Measurements from ENCODE around the gene CCDC78. TPM values are rescaled to one million over a fixed set of nuclear protein-coding genes. Genes with fewer than 3 reads are reported as not detected.

Gene CCDC78
- total RNA-seq, 1 donor from 2014 or later: 26.1 TPM

- no peaks in the 10 kb centered on the region for H3K9me3 ChIP-seq
- intact Hi-C loops (cut with DNase I): no loop called here
- DNase-seq (no peak), ATAC-seq (no peak)
- no peak overlapping the region for H3K4me3 ChIP-seq
- no peak overlapping the region for H3K27ac ChIP-seq
- H3K4me1 ChIP-seq: peaks cover 33% of the 10 kb centered on the region
- no peak for TF ChIP-seq CTCF (IDR thresholded peaks at IDR 0.05)
- peaks cover 31% of the 10 kb centered on the region for H3K27me3 ChIP-seq (ENCODE audit: low read depth)
- H3K36me3 ChIP-seq: peaks cover 5% of the 10 kb centered on the region
Observed at GRCh38 chr16:725463-726187, 618 bp downstream of the CCDC78 start.

- peaks cover 5% of the 10 kb centered on the region for H3K36me3 ChIP-seq
- H3K4me1 ChIP-seq: peaks cover 39% of the 10 kb centered on the region
- peaks cover 31% of the 10 kb centered on the region for H3K27me3 ChIP-seq (ENCODE audit: low read depth)
- intact Hi-C loops (cut with DNase I): no loop called here
- no peak for ATAC-seq
- no peaks in the 10 kb centered on the region for H3K9me3 ChIP-seq
- no peak overlapping the region for H3K27ac ChIP-seq
- no peak overlapping the region for H3K4me3 ChIP-seq
- DNase-seq: no peak
- no peak for TF ChIP-seq CTCF (IDR thresholded peaks at IDR 0.05)
Observed at GRCh38 chr16:725041-725376, 1.2 kb downstream of the CCDC78 start.

GRCh38 chr16:724188-725040, 1.8 kb downstream of the CCDC78 start:
- no peak overlapping the region for H3K27ac ChIP-seq
- H3K36me3 ChIP-seq: peaks cover 5% of the 10 kb centered on the region
- no peak overlapping the region for H3K4me3 ChIP-seq
- ATAC-seq (no peak), DNase-seq (no peak)
- no peak for TF ChIP-seq CTCF (IDR thresholded peaks at IDR 0.05)
- no peaks in the 10 kb centered on the region for H3K9me3 ChIP-seq
- intact Hi-C loops (cut with DNase I): no loop called here
- peaks cover 31% of the 10 kb centered on the region for H3K27me3 ChIP-seq (ENCODE audit: low read depth)
- peaks cover 45% of the 10 kb centered on the region for H3K4me1 ChIP-seq

GRCh38 chr16:723695-724094, 2.5 kb downstream of the CCDC78 start:
- Histone ChIP-seq H3K27me3 (ENCODE audit: low read depth) (peaks cover 31% of the 10 kb centered on the region), H3K4me1 (peaks cover 47% of the 10 kb centered on the region), H3K4me3 (no peak overlapping the region), H3K27ac (no peak overlapping the region), H3K9me3 (no peaks in the 10 kb centered on the region), H3K36me3 (peaks cover 5% of the 10 kb centered on the region)
- intact Hi-C loops (cut with DNase I): no loop called here
- no peak for ATAC-seq
- no peak for DNase-seq
- TF ChIP-seq CTCF (IDR thresholded peaks at IDR 0.05): no peak

GRCh38 chr16:722835-723633, 3.2 kb downstream of the CCDC78 start:
- TF ChIP-seq CTCF (IDR thresholded peaks at IDR 0.05): no peak
- ATAC-seq (no peak), DNase-seq (no peak)
- no peak overlapping the region for H3K4me3 ChIP-seq
- peaks cover 40% of the 10 kb centered on the region for H3K4me1 ChIP-seq
- intact Hi-C loops (cut with DNase I): no loop called here
- peaks cover 24% of the 10 kb centered on the region for H3K27me3 ChIP-seq (ENCODE audit: low read depth)
- no peaks in the 10 kb centered on the region for H3K9me3 ChIP-seq
- H3K27ac ChIP-seq: no peak overlapping the region
- H3K36me3 ChIP-seq: peaks cover 5% of the 10 kb centered on the region
